GM04503 (cell line): ENCODE results near the gene GRAP2.

Experiments
- DNase-seq: peaks from one replicate; pipeline ENCODE4 v3.0.0-alpha.2; 2012; ENCODE audit warnings: low read depth

Gene GRAP2

DNA sequence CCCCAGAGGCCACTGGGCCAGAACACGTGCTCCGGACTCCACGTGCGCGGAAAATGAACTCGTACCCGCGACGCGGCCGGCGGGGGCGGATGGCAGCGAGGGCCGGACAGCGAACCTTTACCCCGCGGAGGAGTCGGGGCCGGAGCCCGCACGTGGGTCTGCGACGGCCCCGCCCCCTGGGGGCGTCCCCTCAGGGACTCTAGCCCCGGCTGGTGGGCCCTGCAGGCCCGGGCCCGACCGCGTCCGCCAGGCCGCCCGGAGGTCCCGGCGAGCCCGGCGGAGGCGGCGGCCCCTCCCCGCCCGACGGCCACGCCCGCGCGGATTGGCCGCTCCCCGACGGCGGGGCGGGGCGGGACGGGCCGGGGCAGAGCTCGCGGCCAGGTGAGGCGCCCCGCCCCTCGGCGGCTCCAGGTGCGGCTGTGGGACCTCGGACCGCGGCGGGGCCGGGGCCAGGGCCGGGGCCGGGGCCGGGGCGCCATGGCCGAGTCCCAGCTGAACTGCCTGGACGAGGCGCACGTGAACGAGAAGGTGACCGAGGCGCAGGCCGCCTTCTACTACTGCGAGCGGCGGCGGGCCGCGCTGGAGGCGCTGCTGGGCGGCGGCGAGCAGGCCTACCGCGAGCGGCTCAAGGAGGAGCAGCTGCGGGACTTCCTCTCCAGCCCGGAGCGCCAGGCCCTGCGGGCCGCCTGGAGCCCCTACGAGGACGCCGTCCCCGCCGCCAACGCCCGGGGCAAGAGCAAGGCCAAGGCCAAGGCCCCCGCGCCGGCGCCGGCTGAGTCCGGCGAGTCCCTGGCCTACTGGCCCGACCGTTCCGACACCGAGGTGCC lies 93.9 kb downstream of the GRAP2 start, which contains the start of gene FAM83F:
FAM83F (plus strand) TSS at position 389 of the 827 bp plus-strand sequence; CDS start at position 478, 89 bp downstream.
- no peak for DNase-seq

DNA sequence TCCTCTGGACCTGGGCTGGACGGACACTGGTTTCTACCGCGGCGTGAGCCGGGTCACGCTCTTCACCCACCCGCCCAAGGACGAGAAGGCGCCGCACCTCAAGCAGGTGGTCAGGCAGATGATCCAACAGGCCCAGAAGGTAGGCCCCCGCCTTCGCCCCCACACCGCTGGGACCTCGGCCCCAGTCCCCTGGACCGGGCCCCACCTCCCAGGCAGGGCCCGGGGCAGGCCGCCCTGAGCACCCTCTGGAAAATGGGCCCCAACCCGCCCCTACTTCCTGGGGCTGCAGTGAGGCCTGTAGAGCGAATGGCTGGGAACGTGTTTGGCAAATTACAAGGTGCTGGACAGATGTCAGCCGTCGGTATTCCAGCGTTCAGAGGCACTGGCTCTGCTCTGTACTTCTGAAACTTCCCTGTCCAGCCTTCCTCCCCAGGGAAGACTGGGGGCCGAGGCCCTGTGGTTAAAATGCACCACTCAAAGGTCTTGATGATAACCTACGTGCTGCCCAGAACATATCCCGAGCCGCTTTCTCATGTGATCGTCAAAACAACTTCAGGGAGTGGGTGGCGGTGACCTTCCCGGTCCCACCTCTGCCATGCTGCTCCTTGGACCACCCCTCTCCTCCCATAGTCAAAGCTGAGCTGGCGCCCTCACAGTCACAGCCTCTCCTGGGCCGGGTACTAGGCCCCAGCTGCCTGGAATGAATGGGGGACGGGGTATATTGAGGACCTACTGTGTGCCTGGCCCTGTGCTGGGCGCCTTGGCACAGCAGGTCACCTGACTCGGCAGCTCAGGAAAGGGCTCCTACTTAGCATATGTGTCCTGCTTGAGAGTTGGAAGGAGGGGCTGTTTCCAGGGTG lies 94.7 kb downstream of the GRAP2 start:
- no peak for DNase-seq

DNA sequence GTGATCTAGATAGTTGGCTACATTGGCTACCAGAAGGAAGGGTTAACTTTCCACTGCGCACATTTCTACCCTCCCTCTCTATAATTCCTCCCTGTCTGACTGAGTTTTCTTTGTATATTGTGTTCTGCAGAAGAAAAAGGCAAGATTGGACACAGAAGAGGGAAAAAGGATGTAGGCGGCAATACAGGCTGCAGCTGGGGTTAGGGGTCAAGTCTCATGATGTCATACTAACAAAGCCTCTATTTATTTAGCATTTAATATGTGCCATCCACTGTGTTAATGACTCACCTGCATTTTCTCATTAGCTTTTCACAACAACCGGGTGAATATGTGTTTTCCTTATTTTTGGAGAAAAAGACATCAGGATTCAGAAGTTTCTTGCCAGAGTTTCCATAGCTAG lies 95.8 kb downstream of the GRAP2 start:
- no peak for DNase-seq

DNA sequence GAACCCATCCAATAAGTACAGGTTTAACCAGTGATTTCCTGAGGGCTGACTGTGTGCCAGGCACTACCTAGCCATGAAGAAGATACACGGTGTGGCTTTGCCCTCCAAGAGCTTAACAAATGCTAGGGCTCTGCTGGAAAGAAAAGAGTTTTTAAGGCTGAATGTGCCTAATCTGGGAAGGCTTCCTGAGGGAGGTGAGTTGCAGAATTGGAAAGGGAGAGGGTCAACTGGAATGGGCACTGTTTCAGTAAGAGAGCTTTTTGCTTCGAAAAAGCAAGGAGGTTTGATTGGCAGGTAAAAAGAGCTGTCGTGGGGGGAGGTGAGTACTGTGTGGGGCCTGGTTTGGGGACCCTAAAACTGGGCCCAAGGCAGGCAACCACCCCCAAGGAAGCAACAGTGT lies 96.5 kb downstream of the GRAP2 start:
- no peak for DNase-seq

DNA sequence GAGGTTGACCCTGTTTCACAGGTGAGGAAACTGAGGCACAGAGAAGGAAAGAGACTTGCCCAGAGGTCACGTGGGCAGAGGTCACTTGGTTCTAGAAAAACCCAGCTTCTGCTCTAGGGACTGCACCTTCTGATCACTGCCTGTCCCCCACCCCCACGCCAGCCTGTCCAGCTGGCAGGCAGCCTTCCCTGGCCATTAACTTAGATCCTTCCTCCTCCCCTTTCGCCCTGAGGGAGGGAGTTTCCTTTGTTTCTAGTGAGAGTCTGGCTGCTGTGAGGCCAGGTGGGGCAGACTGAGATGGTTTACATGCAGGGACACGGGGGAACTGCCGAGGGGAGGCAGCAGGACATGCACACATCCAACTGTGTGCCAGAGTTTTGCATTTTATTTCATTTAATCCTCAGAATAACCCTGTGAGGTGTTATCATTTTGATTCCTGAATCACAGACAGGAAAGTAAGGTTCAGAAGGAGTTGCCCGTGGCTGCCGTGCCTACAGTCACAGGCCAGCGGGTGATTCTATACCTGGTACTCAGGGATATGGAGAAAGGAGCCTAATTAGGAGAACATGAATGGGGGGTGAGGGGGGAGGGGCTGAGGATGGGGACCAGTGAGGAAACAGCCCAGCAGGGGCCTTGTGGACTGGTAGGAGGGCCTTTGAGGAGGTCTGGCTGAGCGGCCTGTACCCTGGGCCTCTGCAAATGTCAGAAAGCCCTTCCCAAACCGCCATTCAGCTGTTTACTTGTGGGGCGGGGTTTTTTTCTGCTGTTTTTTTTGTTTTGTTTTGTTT lies 97.2 kb downstream of the GRAP2 start:
- DNase-seq: no peak

DNA sequence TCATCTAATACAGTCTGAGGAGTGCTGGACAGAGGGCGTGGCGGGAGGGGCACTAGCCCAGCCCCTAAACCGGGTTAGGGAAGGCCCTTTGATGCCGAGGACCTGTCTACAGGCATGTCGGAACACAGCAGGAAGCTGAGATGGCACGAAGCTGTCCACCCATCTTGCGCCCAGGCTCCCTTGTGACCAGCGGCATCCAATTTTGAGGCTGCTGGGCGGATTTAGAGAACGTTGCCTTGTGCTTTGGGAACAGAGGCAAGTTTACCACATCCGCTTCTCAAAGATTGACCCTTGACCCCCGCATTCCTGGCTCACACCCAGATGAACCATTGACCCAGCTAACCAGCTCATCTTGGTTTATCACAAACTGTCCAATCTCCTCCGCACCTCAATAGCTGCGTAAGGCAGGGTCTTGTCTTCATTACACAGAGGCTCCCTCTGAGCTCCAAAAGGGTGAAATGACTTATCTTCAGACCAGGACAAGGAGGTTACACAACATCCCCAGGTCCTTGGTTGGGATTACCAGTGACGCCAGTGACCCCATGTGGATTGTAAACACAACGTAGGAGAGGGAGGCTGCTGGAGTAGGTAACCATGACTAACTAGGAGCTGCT lies 98.4 kb downstream of the GRAP2 start:
- no peak for DNase-seq

DNA sequence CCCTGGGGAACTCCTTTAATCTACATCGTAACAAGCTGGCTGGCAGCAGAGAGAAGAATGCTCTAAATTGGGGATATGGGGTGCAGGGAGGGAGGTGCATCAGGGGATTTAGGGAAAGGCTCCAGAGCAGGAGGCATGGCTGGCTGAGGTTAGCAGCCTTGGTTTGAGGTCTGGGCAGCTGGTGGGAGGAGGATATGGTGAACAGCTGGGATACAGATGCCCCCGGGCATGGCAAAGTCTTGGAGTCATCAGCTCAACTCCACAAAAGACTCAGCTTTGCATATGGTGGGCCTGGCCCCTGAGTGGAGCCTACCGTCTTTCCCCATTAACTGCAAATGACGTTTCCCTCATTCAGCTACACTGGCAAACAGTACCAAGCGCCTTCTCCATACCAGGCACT lies 99.3 kb downstream of the GRAP2 start:
- no peak for DNase-seq

DNA sequence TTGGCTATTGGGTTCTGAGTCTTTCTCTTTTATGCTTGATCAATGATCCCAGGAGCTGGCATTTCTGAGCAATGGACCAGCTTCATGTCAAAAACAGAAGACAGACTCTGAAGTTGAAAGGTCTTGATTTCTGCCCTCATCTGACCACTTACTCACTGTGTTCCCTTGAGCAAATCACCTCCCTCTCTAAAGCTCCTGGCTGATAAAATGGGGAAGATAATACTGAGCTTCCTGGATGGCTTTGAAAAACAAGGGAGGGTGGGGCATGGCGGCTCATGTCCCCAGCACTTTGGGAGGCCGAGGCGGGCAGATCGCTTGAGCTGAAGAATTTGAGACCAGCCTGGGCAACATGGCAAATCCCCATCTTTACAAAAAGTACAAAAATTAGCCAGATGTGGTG lies 100.2 kb downstream of the GRAP2 start:
- no peak for DNase-seq

DNA sequence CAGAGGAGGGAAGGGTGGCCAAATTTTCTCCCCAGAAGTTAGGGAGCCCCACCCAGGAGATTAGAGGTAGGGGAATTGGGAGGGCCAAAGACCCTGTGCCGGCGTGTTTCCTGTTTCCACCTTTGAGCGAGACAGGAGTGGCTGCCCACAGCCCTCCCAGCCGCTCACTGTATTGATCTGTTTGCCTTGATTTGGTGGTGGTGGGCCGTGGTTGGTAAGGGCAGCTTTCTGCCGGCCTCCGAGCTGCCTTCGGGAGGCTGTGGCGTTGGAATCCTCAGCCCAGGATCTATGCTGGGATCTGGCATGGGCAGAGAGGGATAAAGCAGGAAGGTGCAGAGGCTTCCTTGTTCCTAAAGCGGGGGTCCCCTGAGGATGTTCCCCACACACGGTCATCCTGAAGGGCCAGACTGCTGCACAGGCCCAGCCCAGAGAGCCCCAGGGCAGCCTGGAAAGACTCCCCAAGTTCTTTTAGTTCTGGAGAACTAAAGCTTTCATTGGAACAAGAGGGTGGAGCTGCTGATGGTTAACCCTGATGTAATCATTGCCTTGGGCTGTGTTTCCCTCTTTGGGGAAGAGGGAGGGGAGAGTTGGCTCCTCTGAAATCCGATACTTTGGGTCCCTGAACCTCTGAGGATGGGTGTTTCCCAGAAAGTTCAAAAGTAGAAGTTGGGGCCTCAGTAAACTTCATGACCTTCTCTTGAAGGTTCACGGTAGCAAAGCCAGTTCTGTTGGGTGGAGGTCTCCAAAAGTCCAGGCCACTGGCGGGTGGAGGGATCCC lies 101.1 kb downstream of the GRAP2 start:
- DNase-seq: no peak

DNA sequence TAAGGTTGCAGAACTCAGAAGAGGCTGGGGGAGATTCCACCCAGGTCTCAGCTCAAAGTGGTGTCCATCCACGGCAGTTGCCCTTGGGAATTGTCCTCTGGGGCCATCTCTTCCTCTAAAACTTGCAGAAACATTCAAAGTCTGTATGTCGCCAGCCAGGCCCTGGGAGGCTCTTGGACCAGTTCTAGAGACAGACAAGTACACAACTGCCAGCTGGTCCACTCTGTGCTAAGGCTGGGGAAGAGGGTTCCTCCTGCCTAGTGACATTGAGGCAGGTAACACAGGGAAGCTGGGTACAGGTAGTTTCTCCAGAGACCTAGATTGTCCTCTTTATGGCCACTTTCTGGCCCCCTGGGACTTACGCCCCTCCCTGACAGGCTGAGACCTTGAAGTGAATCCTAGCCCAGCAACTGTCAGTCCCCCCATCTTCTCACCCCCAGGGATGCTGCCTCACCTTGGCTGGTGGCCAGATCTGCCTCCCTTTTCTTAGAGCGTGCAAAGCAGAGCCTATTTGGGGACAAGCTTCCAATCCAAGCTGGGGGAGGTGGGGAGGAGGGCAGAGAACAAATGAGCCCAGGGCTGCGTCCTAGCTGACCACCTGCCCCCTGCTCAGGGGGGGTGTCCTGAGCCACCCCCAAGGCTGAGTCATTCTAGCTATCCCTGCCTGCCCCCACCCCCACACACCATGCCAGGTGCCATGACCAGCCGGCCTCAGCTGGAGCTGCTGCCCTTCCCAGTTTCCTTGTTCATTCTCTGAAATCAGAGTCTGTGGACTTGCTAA lies 102.2 kb downstream of the GRAP2 start:
- no peak for DNase-seq

DNA sequence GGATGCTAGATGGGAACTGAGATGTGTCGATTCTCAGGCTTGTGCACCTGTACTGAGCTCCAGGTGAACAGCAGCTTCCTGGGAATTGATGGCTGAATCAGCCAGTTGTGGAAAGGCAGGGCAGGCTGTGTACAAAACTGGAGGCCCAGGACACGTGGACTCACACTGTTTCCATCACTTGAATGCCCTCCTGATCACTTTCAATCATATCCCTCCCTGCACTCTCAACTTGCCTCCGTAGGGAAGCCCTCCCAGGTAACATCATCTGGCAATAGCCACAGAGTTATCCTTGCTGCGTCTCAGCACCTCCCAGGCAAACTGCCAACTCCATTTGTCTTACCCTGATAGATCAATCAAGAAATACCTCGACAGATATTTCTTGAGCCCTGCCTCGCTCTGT lies 104.0 kb downstream of the GRAP2 start:
- no peak for DNase-seq

DNA sequence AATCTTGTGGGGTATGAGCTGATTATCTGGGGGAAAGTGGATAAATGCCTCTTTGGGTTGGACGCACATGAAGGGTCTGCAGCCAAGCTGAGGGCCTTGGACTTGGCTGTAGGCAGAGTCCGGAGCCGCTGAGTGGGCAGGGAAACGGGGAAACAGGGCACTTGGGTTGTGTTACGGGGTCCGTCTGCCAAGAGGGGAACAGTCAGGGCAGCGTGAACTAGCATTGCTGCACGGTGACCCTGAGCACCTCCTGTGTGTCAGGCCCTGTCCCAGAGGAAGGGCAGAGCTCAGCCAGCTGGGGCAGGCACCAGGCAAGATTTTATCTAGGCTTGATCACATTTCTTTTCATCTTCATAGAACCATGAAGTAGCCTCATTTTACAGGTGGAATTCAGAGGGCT lies 105.8 kb downstream of the GRAP2 start:
- no peak for DNase-seq

DNA sequence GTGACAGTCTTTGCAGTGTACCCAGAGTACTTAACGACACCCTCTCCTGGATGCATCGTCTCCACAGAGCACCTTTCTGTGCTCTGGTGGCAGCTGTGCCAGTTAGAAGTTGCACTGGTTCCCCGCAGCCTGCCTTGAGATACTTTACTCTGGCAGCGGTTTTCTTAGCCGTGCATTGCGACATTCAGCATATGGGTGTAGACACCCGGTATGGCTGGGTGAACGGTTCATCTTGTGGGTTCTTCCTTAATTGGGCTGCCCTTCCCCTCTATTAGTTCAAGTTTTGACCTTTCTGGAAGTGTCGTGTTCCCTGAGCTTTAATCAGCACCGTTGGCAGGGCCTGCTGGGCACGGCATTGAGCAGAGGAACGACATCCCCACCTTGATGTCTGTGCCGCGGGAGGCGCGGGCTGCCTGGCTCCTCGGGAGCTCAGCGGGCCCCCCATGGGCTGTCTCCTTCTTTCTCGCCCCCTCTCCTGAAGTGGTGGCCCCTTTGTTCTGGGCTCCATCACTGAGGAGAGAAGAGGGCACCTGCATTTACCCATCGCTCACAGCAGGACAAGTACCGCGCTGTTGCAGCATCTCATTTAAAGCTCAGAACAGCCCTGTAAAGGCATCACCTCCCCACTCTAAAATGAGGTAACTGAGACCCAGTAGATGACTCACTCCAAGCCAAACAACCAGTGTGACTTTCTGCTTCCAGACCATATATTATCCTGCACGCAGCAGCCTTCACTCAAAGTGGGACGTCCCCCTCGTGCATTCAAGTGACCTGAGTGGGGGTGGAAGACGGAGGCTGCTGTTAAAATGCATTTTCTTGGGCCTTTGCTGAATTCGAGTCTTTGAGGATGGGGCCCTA lies 107.2 kb downstream of the GRAP2 start:
- no peak for DNase-seq

DNA sequence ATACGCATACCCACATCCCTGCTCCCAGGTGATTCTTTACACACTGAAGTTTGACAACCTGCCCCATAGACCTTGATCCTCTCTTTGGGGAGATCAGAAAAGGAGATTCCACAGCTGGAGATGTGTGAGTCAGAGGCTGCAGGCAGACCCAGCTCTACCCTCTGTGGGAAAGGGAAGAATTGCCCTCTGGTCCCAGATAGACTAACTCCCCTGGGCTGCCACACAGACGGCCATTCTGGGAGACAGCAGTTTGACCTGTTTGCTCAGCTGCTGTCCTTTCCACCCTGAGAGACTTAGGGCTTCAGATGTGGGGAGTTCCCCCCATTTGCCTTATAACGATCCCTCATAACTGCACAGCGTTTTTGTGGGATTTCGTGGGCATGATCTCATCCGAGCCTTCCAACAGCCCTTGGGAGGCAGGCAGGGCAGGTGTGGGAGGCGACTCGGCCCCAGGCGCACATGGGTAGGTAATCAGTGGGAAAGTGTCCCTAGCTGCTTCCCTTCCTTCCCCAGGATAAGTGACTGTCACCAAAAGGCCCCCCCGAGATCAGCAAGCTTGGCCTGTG lies 107.9 kb downstream of the GRAP2 start:
- DNase-seq: no peak

DNA sequence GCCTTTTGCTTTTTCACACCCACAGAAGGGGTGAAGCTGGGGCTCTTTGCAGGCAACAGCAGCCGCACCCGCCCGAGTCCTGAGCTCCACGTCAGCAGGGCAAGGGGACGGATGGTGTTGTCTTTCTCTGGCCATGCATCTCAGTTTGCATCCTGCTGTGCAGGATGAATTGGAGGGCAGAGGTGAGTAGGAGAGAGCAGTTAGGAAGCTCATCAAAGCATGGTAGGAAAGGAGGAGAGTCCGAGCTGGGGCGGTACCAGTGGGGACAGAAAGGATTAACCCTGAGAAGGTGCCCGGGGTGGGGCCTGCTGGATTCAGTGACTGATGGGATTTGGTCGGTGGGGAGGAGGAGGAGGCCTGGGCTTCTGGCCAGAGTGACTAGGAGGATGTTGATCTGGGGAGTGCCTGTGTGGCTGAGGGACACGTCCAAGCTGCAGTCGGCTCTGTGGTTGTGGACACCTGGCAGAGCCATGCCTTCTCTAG lies 108.4 kb downstream of the GRAP2 start:
- no peak for DNase-seq

DNA sequence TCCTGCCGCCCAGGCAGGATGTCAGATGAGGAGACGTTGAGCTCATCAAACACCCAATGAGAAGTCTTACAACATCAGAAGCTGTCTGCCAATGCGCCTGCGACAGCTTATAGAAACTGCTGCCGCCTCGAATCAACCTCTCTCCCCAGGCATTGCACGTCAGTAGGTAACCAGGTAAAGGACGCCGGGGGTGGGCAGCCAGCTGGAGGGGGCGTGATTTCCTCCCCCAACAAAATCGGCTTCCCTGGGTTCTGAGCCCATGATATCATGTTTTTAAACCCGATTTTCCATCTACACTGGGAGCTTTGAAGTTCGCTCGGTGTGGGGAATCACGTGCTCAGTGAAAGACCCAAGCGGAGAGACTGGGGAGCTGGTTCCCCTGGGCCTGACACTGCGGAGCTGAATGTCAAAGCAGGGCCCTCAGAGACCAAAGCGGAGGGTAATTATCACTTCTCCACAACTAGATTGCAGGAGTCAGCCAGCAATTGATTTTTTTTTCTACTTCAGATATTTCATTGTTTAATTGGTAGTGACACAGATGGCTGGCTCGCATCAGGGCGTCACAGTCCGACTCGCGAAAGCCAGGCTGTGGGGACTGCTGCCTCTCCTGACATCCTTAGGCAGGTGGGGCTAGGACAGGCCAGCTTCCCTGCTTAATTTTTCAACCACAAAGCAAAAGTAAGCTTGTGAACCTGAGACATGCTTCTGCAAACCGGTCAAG lies 109.2 kb downstream of the GRAP2 start:
- DNase-seq: no peak

DNA sequence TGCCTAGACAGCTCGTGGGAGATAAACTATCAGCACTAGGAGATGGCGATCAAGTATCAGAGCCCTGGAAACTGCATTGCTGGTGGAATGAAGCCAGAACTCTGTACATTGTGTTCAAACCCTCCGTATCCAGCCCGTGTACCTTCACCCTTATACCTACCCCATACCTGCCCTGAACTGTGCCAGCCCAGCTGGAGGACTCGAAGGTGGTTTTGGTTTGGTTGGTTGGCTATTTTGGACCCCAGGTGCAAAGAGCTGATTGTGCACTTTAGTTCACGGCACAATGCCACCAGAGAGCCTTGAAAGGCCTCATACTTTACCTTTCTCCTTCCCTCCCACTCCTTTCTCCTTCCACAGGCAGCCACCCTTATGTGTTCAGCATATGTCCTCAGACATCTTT lies 109.9 kb downstream of the GRAP2 start:
- DNase-seq: no peak

DNA sequence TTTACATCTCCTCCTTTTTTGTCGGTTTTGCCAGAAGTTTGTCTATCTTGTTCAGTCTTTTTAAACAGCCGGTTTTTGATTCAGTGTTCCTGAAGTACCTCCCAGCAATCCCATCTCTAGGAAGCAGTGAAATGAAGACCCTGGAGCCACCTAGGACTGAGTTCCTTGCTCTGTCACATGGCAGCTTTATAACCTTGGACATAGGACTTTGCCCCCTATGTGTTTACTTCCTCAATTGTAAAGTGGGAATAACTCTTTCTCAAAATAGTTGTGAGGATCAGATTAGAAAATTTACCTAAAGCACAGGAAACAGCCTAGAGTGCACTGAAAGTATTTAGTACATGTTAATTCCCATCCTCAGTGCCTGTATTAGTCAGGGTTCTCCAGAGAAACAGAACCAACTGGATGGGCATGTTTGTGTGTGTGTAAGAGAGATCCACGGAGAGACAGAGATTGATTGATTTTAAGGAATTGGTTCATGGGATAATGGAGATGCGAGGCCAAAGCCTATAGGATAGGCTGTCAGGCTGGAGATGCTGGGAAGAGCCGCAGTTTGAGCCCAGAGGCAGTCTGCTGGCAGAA lies 113.9 kb downstream of the GRAP2 start:
- no peak for DNase-seq
